ENCODE measurements around the gene HSD17B2. TPM values are rescaled to one million over a fixed set of nuclear protein-coding genes. Genes with fewer than 3 reads are reported as not detected.

HSD17B2 gene
- polyA plus RNA-seq, 1 experiment, result 0.60 TPM

DNA sequence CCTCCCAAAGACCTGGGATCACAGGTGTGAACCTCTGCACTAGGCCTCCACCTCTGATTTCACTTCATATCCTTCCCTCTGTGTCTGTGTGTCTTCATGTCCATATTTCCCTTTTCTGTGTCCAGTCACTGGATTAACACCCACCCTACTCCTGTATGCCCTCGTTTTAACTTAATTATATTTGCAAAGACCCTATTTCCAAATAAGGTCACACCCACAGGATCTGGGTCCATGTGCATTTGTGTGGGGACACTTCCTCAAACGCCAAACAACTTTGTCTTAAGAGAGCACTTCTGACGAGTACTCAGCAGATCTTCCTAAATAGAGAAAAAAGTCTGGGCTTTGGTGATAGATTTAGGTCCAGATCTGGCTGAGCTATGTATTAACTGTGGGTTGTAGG, 78.7 kb downstream of the HSD17B2 start:
- TF ChIP-seq, protein P1, sequence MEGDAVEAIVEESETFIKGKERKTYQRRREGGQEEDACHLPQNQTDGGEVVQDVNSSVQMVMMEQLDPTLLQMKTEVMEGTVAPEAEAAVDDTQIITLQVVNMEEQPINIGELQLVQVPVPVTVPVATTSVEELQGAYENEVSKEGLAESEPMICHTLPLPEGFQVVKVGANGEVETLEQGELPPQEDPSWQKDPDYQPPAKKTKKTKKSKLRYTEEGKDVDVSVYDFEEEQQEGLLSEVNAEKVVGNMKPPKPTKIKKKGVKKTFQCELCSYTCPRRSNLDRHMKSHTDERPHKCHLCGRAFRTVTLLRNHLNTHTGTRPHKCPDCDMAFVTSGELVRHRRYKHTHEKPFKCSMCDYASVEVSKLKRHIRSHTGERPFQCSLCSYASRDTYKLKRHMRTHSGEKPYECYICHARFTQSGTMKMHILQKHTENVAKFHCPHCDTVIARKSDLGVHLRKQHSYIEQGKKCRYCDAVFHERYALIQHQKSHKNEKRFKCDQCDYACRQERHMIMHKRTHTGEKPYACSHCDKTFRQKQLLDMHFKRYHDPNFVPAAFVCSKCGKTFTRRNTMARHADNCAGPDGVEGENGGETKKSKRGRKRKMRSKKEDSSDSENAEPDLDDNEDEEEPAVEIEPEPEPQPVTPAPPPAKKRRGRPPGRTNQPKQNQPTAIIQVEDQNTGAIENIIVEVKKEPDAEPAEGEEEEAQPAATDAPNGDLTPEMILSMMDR (IDR thresholded peaks at IDR 0.05; ENCODE audit: insufficient read depth, low read depth, low read length), result no peak
- no peak for DNase-seq (ENCODE audit: low read depth)
- no peaks in the 10 kb centered on the region for H3K36me3 ChIP-seq (ENCODE audit: control insufficient read depth, insufficient read depth, low read length)
- ChIA-PET POLR2A (no interaction called here), CTCF (no interaction called here)
- no peaks in the 10 kb centered on the region for H3K27me3 ChIP-seq (ENCODE audit: control insufficient read depth, insufficient read depth, low read length)
- H3K4me3 ChIP-seq (ENCODE audit: low read depth, low read length), result no peak overlapping the region

DNA sequence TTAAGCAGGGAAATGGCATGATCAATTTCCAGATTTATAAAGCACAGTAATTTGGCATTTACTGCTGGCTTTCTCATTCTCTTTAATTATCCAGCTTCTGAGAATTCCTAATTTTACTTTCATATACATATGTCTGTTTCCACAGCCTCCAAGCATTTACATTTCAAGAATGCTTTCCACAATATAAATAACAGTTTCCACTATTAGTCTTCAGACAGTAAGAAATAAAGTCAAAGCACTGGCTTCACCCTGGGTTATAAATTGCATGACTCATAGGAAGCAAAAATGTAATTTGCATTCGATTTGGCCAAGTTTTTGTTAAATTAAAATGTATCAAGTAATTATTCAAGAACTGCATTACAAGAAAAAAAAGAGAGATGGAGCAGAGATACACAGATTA, 81.5 kb downstream of the HSD17B2 start:
- CTCF ChIA-PET, result no interaction called here

DNA sequence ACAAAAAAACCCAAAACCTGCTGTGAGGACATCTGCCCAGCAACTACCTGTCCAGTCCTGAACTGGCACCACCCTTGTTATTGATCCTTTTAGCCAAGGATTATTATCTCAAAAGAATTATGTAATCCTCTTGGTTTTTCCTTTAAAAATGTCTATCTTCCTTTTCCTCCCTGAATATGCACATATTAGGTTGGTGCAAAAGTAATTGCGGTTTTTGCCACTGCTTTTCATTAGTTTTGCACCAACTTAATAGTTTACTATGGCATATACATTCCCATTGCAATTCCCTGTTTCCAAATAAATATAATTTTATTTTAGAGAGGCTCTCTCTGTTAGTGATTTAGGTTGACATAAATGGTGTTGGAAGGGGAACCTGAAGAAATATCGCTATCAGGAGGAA, 83.7 kb downstream of the HSD17B2 start:
- CTCF ChIA-PET, result interaction anchor here (0.8 kb wide), 1 partner anchor 12 kb away, joined by 5 read pairs; no protein-coding TSS in a partner anchor
- DNase-seq (ENCODE audit: low read depth), result no peak

More for the DNA sequence above, 81.5 kb downstream of the HSD17B2 start:
- POLR2A ChIA-PET, result no interaction called here
- no peak for DNase-seq (ENCODE audit: low read depth)
- no peak overlapping the region for H3K4me3 ChIP-seq (ENCODE audit: low read depth, low read length)
- TF ChIP-seq, protein P1 (IDR thresholded peaks at IDR 0.05; ENCODE audit: insufficient read depth, low read depth, low read length), result no peak
- H3K27me3 ChIP-seq (ENCODE audit: control insufficient read depth, insufficient read depth, low read length), result no peaks in the 10 kb centered on the region
- no peaks in the 10 kb centered on the region for H3K36me3 ChIP-seq (ENCODE audit: control insufficient read depth, insufficient read depth, low read length)

DNA sequence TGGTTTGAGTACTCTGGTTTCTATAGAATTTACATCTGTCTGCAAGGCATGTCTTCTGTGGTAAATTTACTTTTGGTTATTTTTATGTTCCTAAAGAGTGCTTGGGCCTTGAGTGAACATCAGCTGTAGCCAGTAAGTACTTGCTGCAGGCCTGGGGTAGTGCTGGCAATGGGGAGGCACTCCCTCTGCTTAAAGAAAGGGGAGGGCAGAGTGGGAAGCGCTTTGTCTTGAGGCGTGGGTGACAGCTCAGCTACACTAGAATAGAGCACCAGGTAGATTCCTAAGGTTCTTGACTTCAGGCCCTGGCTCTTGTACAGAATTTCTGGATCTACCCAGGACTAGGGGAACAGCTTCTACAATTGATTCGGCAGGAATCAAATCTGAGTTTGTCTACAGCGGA, 84.4 kb downstream of the HSD17B2 start:
- TF ChIP-seq, protein P1 (IDR thresholded peaks at IDR 0.05; ENCODE audit: insufficient read depth, low read depth, low read length), result no peak
- Histone ChIP-seq H3K27me3 (ENCODE audit: control insufficient read depth, insufficient read depth, low read length) (no peaks in the 10 kb centered on the region), H3K4me3 (ENCODE audit: low read depth, low read length) (no peak overlapping the region), H3K36me3 (ENCODE audit: control insufficient read depth, insufficient read depth, low read length) (no peaks in the 10 kb centered on the region)
- DNase-seq (ENCODE audit: low read depth), result no peak
- ChIA-PET POLR2A (no interaction called here), CTCF (interaction anchor here (0.8 kb wide), 1 partner anchor 11 kb away, joined by 5 read pairs; no protein-coding TSS in a partner anchor)

More for the DNA sequence above, 83.7 kb downstream of the HSD17B2 start:
- Histone ChIP-seq H3K27me3 (ENCODE audit: control insufficient read depth, insufficient read depth, low read length) (no peaks in the 10 kb centered on the region), H3K4me3 (ENCODE audit: low read depth, low read length) (no peak overlapping the region), H3K36me3 (ENCODE audit: control insufficient read depth, insufficient read depth, low read length) (no peaks in the 10 kb centered on the region)
- TF ChIP-seq, protein P1 (IDR thresholded peaks at IDR 0.05; ENCODE audit: insufficient read depth, low read depth, low read length), result no peak
- POLR2A ChIA-PET, result no interaction called here

DNA sequence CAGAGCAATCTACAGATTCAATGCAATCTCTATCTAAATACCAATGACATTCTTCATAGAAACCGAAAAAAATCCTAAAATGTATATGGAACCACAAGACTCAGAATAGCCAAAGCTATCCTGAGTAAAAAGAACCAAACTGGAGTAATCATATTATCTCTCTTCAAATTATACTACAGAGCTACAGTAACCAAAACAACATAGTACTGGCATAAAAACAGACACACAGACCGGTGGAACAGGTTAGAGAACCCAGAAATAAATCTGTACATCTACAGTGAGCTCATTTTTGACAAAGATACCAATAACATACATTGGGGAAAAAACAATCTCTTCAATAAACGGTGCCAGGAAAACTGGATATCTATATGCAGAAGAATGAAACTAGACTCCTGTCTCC, 89.6 kb downstream of the HSD17B2 start:
- H3K4me3 ChIP-seq (ENCODE audit: low read depth, low read length), result no peak overlapping the region
- TF ChIP-seq, protein P1 (IDR thresholded peaks at IDR 0.05; ENCODE audit: insufficient read depth, low read depth, low read length), result no peak
- H3K27me3 ChIP-seq (ENCODE audit: control insufficient read depth, insufficient read depth, low read length), result no peaks in the 10 kb centered on the region
- CTCF ChIA-PET, result no interaction called here
- POLR2A ChIA-PET, result no interaction called here
- H3K36me3 ChIP-seq (ENCODE audit: control insufficient read depth, insufficient read depth, low read length), result no peaks in the 10 kb centered on the region
- DNase-seq (ENCODE audit: low read depth), result no peak

All from BJ (cell line).